ENCODE measurements around the gene CACNG8.
"Not testable (repeated sequence)": the region's sequence is repeated elsewhere in the genome, so short reads cannot be mapped to it uniquely, and the experiment has no call there.

Gene CACNG8

DNA sequence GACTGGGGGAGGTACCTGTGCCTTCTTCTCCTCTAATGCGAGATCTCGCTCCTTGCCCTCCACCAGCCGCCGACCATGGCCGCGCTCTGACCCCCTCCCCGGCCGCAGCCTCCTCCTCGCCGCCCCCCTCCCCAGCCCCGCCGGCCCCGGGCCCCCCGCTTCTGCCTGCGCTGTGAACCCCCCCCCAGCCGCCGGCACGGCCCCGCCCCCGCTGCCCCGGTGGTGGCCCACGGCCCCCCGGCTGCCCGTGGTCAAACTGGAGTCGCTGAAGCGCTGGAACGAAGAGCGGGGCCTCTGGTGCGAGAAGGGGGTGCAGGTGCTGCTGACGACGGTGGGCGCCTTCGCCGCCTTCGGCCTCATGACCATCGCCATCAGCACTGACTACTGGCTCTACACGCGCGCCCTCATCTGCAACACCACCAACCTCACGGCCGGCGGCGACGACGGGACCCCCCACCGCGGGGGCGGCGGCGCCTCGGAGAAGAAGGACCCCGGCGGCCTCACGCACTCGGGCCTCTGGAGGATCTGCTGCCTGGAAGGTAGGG, at the start of gene CACNG8:
Gene CACNG8, plus strand, starts transcription at position 51 of the 545 bp plus-strand sequence.
- DNase-seq (ENCODE audit: low spot score) = peak; percentile 53

DNA sequence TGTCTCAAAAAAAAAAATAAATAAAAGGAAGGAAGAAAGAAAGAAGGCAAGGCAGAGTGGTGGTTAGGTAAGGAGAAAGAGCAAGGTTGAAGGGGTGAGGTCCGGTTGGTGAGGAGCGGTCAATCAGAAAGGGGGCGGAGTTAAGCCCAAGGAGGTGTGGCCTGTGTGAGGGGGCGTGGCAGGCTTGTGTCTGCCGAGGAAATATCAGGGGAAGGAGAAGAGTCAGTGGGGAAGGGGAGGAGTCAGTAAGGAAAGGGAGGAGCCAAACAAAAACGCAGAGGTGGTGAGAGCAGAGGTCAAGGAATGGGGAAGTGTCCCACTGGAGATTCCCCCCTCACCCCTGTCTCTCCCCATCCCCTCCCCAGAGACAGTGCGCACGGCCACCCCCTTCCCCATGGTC, 47.7 kb upstream of the CACNG8 start:
- no peak for DNase-seq (ENCODE audit: low spot score)

DNA sequence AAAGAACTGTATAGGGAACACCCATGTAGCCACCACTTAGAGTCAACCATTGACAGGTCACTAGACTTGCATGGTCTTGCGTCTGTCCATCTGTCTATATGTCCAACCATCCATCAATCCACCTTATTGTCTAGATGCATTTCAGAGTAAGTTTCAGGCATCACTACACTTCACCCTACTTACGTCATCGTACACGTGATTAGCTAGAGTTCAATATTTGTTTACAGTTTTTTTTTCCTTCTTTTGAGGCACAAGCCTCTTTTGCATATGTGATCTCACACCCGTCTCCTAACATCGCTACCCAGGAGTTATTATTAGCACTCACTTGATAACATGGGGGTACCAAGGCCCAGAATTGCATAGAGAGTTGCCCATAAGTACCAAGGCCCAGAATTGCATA, 46.7 kb upstream of the CACNG8 start:
- DNase-seq (ENCODE audit: low spot score) = no peak

DNA sequence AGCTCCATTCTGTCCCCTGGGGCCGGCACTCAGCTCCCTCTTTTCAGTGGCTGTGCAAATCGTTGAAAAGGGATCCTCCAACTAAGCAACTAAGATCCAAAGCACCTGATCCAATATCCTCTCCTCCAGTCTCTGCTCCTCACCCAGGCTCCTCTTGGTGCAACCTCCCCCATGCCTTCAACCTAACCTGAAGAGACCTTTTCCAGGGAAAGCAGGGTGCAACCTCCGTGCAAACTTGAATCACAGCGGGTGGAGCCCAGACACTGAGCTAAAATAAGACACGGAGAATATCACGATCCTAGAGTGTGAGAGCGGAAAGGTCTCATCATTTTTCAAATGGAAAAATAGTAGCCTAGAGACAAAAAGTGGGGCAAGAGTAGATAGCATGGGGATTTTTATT, 45.4 kb upstream of the CACNG8 start:
- no peak for DNase-seq (ENCODE audit: low spot score)

GRCh38 chr19:53927739-53928138, 35.0 kb upstream of the CACNG8 start:
- peak; percentile 71 for DNase-seq (ENCODE audit: low spot score)

DNA sequence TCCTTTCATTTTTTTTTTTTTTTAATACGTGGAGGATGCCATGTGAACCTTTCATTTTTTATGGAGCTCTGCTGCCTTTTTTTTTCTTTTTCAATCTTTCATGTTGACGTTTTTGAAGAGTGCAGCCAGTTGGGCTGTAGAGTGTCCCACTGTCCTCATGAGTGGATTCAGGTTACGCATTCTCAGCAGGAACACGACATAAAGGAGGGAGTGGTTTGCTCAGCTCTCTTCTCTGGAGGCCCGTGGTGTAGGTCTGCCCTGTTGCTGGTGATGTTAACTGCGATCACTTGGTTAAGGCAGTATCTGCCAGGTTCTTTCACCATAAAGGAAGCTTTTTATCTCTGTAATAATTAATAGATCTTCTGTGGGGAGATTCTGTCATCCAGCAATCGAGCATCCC, 26.7 kb upstream of the CACNG8 start:
- DNase-seq (ENCODE audit: low spot score) = no peak

GRCh38 chr19:53942001-53942786, 20.5 kb upstream of the CACNG8 start:
- peak; percentile 97 for DNase-seq (ENCODE audit: low spot score)

- no peak for DNase-seq (ENCODE audit: low spot score)
Observed at GRCh38 chr19:53944416-53944815, 18.3 kb upstream of the CACNG8 start.

- no peak for DNase-seq (ENCODE audit: low spot score)
Observed at GRCh38 chr19:53944933-53945332, 17.8 kb upstream of the CACNG8 start.

GRCh38 chr19:53945441-53945840, 17.3 kb upstream of the CACNG8 start:
- no peak for DNase-seq (ENCODE audit: low spot score)

DNA sequence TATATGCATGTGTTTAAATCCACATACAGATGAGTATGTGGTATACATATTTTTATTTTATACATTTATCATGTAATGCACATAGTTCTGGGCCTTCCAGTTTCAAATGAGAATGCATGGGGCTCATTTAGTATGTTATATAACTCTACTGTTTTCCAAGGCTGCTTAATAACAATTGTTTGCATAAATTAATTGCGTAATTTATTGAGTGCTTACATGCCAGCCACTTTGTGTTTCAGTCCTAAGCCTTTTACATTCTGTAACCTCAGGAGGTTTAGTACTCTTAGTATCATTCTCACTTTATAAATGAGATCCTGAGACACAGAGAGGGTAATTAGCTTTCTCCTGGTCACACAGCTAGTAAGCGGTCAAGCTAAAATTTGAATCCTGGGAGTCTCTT, 16.7 kb upstream of the CACNG8 start:
- no peak for DNase-seq (ENCODE audit: low spot score)

- no peak for DNase-seq (ENCODE audit: low spot score)
Observed at GRCh38 chr19:53947624-53948023, 15.1 kb upstream of the CACNG8 start.

DNA sequence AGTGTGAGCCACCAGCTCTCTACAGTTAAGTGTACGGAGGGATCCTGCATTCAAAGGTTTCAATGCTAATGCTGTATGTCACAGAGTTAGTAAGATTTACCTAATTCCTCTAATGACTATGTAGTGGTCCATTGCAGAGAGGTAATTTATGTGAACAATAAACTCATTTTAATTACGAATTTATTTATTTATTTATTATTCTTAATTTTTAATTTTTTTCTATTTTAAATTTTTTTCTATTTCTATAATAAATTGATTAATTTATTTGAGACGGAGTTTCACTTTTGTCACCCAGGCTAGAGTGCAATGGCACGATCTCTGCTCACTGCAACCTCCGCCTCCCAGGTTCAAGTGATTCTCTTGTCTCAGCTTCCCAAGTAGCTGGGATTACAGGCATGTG, 14.1 kb upstream of the CACNG8 start:
- not testable (repeated sequence) for DNase-seq (ENCODE audit: low spot score)

DNA sequence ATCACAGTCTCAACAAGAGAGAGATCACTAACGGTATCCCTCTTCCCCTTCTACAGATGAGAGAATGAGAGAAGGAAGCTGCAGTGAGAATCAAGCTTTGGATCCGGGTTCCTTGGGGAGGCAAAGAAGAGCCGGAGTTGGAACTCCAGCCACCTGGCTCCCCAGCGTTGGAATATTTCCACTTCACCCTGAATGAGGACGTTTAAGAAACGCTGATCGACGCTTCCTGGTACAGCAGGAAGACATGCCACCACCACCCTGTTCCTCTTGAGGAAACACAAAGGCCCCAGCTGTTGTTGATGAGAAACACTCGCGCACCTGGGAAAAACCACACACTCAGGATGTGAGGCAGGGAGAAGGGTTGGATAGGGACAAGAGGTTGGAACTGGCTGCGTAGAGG, 11.3 kb upstream of the CACNG8 start:
- DNase-seq (ENCODE audit: low spot score) = no peak

GRCh38 chr19:53951947-53952346, 10.8 kb upstream of the CACNG8 start:
- no peak for DNase-seq (ENCODE audit: low spot score)

- DNase-seq (ENCODE audit: low spot score) = no peak
Observed at GRCh38 chr19:53953383-53953782, 9.4 kb upstream of the CACNG8 start.

DNA sequence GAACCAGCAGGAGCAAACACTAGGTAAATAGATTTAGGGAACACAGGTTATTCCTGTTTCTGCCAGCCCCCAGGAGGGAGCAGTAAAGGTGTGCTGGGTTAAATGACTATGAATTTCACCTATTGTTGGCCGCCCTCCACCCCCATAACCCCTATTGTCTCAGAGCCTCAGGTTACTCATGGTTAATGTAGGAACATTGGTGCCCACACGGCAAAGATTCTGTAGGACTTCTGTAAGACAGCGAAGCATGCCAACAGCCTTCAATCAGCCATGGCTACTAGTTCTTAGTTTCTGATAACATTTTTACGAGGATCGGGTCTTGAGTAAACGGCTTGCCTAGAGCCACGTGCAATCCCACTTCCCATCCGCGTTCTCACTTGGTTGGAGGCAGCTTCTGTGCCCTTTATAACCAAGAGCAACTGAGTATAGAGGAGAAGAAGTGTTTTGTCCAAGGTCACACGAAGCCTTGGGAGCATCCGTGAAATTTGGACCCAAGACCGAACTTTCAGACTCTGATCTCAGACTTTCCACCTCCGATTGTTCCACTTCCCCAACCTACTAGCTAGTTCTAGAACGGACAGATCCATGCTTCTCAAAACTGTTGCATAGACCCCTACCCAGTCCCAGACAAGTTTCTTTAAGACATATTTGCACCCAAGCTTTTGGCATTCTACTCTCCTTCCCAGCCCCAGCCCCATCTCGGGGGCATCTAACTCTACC, 5.1 kb upstream of the CACNG8 start:
- DNase-seq (ENCODE audit: low spot score) = no peak

DNA sequence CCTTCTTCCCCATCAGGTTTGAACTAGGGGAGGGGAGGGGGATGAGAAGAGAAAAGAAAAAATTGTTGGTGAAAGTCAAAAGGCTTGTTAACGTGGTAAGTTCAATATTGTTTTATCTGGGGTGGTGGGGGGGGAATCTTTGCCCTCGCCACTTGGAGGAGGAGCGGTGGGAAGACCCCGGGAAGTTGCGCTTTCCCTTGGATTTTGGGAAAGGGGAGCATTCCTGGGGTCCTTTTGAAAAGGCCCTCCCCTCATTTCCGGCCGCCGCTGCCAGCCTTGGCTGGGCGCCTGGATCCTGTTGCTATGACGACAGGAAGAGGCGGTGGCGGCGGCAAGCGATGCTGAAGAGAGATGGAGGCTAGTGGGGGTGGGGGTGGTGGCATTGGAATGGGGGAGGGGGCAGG, 4.6 kb upstream of the CACNG8 start:
- DNase-seq (ENCODE audit: low spot score) = no peak

DNA sequence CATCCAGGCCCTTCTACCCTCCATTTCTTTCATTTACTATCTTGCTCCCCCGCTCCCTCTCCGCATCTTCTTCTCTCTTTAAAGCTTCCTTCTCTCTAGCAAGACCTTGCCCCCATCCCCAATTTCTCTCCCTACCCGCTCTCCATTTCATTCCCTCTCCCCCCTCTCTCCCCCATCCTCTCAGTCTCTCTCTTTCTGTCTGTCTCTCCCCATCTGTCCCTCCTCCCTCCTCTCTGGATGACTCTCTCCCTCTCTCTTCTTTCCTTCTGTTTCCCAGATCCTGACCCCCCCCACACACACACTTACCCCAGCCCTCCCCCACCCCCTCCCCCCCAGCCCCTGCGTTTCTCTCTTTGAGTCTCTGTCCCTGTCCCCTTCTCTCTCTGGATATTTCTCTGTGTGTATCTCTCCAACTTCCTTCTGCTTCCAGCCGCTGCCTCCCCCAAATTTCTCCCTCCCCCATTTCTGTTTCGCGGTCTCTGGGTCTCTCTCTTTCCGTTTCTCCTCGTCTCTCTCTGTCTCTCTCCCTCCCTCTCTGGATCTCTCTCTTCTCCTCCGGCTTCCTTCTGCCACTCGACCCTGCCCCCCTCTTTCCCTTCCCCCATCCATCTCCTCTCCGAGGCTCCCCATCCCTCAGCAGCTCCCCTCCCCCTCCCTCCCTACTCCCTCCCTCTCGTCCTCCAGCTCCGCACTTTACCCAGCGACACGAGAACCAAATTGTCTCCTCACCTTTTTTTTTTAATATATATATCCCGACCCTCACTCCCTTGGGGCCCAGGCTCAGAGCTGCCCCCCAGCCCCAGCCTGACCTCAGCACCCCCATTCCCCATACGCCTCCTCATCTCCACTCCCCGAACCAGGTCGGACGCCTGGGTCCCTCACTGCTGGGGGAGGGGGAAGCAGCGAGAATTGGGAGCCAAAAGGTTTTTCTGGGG, 3.6 kb upstream of the CACNG8 start:
- no peak for DNase-seq (ENCODE audit: low spot score)

GRCh38 chr19:53960187-53960586, 2.5 kb upstream of the CACNG8 start:
- no peak for DNase-seq (ENCODE audit: low spot score)

DNA sequence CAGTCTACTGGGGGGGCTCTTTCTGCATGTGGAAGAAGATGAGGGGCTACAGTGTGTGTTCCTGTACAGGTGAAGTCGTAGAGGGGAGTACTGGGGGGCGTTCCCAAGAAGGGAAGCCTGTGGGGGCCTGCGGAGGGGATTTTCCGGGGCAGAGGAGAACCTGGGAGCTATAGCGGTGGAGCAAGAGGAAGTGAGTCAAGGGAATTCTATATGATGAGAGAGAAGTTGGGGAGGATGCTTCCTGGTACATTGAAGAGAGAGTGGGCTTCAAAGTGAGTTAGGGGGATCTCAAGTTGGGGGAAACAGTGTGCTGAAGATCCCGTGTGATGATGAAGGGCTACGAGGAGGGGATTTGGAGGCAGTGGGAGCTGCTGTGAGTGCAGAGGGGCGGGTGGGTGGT, 1.9 kb upstream of the CACNG8 start:
- no peak for DNase-seq (ENCODE audit: low spot score)

Data from ecto neural progenitor cell (in vitro differentiated cells).